Stimulated activated CD4-positive, alpha-beta T cell treated with anti-CD3 and anti-CD28 coated beads, TNF-alpha, amount 100 ng/mL, for 1 hour (primary cell): ENCODE results near the gene FAM13A.
"Not testable (repeated sequence)": the region's sequence is repeated elsewhere in the genome, so short reads cannot be mapped to it uniquely, and the experiment has no call there.

Experiments
- DNase-seq, 3 donors: peaks; one replicate each; pipeline ENCODE4 v3.0.0-alpha.2; 2020; ENCODE audit warnings: low read depth in 3 of 3, low spot score in 1 of 3

The FAM13A gene

GRCh38 chr4:88963817-88964216, 93.2 kb downstream of the FAM13A start:
- no peak for DNase-seq

DNA sequence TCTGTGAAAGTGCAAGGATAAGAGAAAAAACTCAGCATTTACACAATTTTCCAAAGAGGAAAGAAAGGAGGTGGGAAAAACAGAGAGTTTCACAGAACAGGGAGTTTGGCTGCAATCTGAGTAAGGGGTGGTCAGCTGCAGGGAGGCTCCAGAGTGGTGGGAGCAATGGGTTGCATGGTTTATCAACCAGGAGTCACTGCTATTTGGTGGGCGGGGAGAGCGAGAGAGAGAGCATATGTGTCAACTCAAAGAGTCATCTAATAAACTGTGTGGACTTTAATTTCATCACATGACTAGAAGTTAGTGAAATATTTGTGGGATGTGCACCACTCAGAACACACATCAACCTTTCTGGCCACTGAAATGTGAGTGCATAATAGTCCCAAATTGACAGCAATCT, 94.6 kb downstream of the FAM13A start:
- no peak for DNase-seq

DNA sequence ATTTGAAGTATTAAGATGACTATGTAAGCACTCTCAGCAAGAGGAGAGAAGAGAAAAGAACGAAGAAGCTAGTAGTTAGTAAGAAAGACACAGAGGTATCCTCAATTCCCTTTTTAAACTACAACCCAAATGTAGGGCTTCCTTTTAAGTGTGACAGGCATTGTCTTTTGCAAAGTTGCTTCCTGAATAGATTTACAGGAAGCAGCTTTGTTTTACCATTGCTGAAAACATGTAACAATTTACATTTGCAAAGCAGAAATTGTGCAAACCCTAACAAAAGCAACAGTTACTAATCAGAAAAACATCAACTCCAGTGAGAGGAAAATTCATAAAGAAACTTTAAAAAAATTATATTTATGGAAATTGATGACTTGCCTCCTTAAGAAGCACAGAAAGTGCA, 96.4 kb downstream of the FAM13A start:
- no peak for DNase-seq

DNA sequence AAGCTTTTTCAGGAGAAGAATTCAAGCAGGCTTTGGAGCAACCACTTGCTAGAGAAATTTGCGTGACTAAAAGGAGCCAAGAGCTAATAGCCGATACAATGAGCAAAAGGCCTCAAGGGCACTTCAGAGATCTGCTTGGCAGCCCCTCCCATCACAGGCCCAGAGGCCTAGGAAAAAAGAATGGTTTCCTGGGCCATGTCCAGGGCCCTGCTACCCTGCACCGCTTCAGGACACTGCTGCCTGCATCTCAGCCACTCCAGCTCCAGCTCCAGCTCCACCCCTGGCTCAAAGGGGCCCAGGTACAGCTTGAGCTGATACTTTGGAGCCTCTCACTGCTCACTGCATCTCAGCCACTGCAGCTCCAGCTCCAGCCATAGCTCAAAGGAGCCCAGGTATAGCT, 98.9 kb downstream of the FAM13A start:
- no peak for DNase-seq

GRCh38 chr4:88957570-88957969, 99.4 kb downstream of the FAM13A start:
- no peak for DNase-seq

- DNase-seq, result no peak
Measured at GRCh38 chr4:88955580-88956380, 101.2 kb downstream of the FAM13A start.

DNA sequence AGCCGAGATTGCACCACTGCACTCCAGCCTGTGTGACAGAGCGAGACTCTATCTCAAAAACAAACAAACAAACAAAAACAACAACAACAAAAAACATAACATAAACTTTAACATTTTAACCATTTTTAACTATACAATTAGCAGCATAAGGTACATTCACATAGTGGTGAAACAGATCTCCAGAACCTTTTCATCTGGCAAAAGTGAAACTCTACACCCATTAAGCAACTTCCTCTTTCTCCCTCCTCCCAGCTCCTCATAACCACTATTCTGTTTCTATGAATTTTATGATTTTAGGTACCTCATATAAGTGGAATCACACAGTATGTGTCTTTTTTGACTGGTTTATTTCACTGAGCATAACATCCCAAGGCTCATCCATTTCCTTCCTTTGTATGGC, 103.6 kb downstream of the FAM13A start:
- no peak for DNase-seq

DNA sequence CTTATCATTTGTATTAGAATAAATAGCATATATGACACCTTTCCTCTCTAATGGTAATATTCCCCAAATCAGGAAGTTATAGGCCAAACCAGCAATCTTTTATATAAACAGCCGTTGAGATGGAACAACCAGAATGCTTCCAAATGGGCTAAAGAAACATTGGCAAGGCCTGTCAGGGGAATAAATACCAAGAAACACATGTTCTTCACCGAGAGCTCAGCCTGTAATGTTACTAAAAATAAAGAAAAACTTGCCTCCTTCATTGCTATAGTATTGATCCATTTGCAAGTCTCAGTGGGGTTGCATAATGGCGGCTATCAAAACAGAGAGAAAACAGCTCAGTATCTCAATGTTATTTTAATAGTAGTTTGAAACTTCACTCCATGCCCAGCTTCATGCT, 104.9 kb downstream of the FAM13A start:
- no peak for DNase-seq

DNA sequence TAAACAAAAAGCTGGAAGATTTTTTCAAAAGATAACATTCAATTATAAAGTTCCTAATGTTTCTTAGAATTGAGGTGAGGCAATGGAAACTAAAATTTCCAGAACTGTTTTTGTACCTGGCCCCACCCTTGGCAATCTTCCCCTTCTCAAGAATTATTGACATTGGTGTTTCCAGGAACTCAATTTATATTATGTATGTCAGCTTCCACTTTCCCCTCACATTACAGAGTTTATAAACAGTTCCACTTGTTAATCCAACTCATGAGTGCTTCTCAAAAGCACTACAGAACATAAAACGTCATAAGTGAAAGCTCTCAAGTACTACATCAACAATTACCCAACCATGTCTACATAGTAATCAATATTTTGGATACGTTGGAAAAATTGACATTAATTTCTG, 107.4 kb downstream of the FAM13A start:
- no peak for DNase-seq

DNA sequence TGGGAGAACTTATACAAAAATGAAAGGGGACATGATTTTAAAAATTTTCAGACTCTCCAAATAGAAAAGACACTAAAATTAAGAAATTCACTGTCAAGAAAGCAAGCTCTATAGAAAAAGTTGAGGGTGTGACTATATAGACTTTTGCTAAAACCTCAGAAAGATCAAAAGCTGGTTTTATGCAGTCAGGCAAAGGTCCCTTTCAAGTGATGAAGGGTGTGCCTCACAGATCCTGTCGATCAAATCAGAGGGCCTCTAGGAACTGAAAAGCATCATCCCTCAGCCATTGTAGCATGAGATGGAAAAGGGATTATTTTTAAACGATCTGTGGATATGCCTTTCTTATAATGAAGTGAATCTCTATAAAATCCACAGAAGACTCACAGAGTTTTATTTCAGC, 116.5 kb downstream of the FAM13A start:
- DNase-seq, result no peak

- DNase-seq, result no peak
Measured at GRCh38 chr4:88939697-88940096, 117.3 kb downstream of the FAM13A start.

- DNase-seq, result no peak
Measured at GRCh38 chr4:88938138-88938537, 118.8 kb downstream of the FAM13A start.

DNA sequence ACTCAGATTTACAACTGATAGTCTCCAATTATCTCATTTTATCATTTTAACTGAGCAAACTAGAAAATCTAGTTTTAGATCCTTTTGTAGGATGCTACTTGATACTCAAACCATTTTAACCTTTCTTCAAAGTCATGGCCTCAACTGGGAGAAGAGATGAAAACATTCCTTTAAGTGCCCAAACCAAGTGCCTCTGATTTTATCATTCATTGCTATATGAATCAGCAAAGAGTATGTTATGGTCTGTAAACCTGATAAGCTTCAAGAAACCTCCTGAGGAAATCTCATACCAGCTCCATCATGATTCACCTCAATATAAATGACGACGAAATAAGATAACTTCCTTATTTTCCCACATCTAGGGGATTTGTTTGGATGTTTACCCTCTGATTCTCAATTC, 119.9 kb downstream of the FAM13A start:
- DNase-seq, result no peak

- DNase-seq, result no peak
Measured at GRCh38 chr4:88933414-88934160, 123.4 kb downstream of the FAM13A start.

GRCh38 chr4:88928852-88929251, 128.1 kb downstream of the FAM13A start:
- DNase-seq, result no peak

GRCh38 chr4:88927420-88927819, 129.6 kb downstream of the FAM13A start:
- DNase-seq, result no peak

GRCh38 chr4:88919056-88919455, 137.9 kb downstream of the FAM13A start:
- no peak for DNase-seq

DNA sequence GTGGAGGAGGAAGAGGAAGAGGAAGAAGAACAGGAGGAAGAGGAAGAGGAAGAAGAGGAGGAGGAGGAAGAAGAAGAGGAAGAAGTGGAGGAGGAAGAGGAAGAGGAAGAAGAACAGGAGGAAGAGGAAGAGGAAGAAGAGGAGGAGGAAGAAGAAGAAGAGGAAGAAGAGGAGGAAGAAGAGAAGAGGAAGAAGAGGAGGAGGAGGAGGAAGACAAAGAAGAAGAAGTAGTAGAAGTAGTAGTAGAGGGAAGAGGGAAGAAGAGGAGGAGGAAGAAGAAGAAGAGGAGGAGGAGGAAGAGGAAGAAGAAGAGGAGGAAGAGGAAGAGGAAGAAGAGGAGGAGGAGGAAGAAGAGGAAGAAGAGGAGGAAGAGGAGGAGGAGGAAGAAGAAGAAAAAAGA, 143.8 kb downstream of the FAM13A start:
- DNase-seq, result not testable (repeated sequence)

DNA sequence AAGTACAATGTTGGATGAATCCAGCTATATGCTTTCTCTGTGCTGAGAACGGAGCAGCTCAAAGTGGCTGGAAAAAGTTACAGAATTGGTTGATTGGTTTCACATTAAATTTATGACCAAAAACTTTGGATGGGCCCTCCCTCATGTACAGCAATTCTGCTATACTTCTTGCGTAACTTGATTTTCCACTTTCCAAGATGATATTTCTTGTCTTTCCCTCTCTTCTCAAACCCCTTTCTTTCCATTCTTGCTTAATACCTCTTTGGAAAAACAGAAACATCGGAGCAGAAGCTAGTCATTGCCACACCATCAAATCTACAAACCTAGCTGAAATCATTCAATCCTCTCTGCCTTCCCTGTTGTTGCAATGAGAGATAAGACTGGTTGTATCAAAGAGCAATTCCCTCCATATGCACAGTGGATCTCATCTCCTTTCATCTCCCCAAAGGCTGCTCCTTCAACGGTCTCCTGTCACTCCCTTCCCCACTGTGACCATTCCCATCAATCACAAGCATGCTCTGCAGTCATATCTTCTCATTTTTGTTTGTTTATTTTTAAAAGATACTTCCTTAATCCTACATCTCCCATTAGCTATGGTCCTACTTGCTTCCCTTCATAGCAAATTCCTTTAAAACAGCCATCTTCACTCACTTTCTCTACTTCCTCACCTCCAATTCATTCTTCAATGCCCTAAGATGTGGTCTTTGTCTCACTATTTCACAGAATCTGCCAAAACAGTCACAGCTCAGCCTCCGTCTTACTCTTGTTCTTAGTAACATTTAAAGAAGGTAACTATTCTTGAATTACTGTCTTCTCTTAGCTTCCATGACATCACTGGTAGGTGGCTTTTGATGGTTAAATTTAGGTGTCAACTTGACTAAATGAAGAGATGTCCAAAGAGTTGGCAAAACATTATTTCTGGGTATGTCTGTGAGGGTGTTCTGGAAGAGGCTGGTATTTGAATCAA, 145.5 kb downstream of the FAM13A start:
- no peak for DNase-seq

DNA sequence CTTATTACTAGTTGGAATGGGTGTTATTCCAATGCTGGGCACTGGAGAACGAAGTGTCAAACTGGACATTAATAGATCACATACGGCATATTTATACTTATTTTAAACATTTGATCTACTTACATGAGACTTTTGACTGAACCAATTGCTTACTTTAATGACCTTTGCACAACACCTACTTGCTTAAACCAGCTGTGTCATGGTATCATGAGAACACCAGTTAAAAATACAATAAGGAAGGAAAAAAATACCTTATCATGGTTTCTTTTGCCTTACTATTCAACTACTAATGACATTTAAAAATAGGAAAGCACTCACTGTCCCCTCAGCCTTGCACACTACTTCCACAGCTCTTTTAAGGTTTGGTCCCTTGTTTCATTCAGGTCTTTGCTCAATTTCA, 146.9 kb downstream of the FAM13A start:
- no peak for DNase-seq

DNA sequence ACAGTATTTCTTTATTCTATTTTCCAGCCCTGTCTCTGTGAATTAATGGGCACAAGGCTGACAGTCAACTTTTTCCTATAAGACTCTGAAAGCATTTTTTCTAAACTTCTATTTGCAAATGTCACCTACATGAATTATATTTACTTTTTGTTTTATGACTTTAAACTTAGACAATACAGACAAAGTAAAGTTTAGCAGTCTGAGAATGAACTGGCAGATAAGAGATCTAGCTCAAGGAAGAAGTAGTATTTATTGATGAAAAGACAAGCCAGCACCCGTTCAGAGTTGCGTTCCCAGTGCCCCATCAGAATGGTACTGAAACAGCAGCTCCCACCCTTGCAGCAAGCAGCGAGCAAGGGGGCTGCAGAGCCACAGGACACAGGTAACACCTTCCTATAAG, 148.5 kb downstream of the FAM13A start:
- no peak for DNase-seq

GRCh38 chr4:88908003-88908402, 149.0 kb downstream of the FAM13A start:
- DNase-seq, result no peak
